ENCODE measurements around the gene CLEC18C.
"Not testable (repeated sequence)": the region's sequence is repeated elsewhere in the genome, so short reads cannot be mapped to it uniquely, and the experiment has no call there.

Gene CLEC18C

DNA sequence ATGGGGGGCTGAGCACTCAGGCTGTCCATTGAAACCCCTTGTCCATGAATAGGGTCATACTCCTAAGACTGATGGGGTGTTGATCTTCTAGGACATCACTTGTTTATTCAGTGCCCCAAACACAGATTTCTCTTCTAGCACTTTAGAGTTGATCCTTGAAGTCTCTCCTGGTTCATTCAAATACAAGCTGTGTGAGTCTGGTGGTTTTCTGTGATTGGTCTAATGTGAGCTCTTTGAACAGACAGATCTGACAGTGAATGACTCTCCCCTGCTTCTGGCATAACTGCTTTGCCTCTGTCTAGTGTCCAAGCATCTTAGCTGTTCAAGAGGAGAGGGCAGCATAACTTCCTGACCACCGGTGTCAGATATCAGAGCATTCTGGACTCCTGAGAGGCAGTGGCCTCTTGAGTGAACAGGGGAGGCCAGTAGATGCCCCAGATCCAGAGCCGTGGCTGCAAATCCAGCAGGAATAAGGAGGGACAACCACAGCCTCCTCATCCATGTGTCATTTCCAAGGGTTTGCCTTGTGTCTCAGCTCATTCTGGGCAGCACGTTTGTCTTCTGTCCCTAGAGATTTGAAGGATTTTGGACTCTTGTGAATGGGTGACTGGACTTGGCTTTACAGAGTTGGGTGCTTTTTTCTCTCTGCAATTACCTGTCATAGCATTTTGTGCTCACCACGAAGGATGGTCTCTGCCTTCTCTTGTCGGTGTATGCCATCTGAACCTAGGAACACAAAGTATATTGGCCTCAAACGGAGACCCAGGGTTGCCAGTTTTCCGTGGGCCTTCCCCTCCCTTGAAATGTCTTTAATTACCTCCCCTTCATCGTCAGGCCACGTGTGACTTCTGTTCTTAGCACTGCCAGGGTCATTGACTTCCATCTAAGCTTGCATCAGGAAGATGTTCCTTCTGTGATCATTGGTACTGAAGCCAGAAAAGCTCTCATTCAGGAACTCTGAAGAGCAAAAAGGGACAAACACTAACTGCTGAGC, 13.9 kb upstream of the CLEC18C start:
- no peak for DNase-seq

DNA sequence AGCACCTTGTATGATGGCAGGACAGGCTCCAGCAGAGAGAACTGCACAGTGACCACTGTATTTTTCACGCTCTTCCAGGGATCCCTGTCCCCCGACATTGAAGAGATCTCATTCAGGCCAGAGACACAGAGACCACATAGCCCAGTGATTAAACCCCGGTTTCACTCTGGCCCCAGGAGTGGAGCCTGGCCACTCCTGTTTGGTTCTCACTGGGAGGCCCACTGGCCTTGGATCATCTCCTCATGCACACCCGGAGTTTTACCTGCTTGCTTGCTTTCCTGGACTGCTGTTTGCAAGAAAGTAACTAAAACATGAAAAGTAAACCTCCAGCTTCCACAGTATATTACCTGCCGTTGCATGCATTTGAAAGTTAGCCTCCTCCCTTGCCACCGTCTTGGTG, 13.2 kb upstream of the CLEC18C start:
- no peak for DNase-seq

GRCh38 chr16:70160821-70161220, 12.8 kb upstream of the CLEC18C start:
- no peak for DNase-seq

- DNase-seq, result no peak
Measured at GRCh38 chr16:70161350-70161749, 12.2 kb upstream of the CLEC18C start.

DNA sequence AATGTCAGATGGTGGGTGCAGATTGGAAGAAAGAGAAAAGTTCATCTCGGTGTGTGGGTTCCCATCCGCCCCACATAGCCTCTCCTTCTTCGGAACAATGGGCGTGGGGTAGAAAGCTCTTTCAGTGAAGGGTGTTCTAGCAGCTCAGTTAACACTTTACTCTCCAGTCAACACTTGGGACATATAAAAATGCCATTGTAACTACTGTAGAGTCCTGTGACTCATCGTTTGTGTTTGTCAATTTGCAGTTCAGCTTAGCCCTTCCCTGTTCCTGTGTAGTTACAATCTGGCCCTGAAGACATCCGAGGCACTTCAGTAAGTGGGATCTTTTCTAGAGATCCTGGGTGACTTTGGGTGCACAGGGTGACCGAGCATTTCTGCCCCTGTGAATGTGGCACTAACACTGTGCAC, 11.5 kb upstream of the CLEC18C start:
- no peak for DNase-seq

GRCh38 chr16:70163596-70163995, 10.0 kb upstream of the CLEC18C start:
- DNase-seq, result peak; percentile 15

GRCh38 chr16:70166688-70167087, 6.9 kb upstream of the CLEC18C start:
- not testable (repeated sequence) for DNase-seq

GRCh38 chr16:70173916-70174315, 329 bp downstream of the CLEC18C start:
- DNase-seq, result not testable (repeated sequence)

GRCh38 chr16:70174387-70174932, 873 bp downstream of the CLEC18C start:
- DNase-seq, result not testable (repeated sequence)

- not testable (repeated sequence) for DNase-seq
Measured at GRCh38 chr16:70187858-70188607, 14.4 kb downstream of the CLEC18C start.

- DNase-seq, result not testable (repeated sequence)
Measured at GRCh38 chr16:70188608-70188915, 15.0 kb downstream of the CLEC18C start.

DNA sequence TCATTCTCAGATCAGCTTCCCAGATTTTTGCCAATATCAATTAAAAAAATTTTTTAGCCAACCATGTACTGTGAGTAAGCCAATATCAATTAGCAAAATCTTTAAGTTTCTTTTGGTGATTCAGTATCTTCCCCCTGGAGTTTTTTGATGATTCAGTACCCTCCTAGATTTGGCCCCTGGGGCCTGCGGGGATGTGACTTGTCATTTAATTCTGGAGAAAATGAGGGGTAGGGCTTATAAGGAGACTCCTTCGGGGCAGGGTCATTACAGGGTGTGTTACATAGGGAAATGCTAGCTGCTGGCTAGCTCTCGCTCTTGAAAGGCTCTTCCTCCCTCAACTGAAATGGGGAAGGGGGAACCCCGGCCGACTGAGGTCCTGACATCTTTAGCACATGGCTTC, 17.0 kb downstream of the CLEC18C start:
- not testable (repeated sequence) for DNase-seq

GRCh38 chr16:70196683-70197300, 23.2 kb downstream of the CLEC18C start:
- DNase-seq, result not testable (repeated sequence)

- not testable (repeated sequence) for DNase-seq
Measured at GRCh38 chr16:70197611-70198010, 24.0 kb downstream of the CLEC18C start.

DNA sequence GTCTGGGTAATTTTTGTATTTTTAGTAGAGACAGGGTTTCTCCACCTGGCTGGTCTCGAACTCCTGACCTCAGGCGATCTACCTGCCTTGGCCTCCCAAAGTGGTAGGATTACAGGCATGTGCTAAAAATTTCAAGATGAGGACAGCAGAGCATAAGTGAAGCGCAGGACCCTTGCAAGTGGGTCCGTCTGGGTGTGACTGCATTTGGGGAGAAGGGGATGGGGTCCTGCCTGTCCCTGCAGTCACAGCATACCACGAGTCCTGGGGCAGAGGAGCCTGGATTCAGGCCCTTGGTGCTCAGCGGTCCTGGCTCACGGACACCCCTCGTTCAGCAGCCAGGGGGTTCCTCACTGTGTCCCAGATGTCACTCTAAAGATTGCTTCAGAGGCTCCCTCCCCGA, 24.6 kb downstream of the CLEC18C start:
- not testable (repeated sequence) for DNase-seq

DNA sequence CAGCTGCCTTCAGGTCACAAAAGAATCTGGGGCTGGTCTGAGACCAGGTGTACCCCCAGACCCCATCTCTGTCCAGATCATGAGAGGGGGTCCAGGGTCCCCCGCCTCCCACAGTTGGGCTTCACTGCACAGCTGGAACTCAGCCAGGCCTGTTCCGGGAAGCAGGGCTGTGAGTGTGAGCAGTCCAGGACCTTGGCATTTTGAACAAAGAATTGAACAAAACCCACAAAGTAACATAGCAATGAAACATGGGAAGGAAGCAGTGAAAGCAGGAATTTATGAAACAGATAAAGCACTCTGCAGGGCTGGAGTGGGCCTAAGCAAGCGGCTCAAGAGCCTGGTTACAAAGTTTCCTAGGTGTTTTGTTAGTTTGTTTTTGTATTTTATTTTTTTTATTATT, 25.1 kb downstream of the CLEC18C start:
- not testable (repeated sequence) for DNase-seq

GRCh38 chr16:70199170-70199569, 25.6 kb downstream of the CLEC18C start:
- DNase-seq, result not testable (repeated sequence)

GRCh38 chr16:70200063-70200462, 26.5 kb downstream of the CLEC18C start:
- not testable (repeated sequence) for DNase-seq

- DNase-seq, result not testable (repeated sequence)
Measured at GRCh38 chr16:70203508-70203907, 29.9 kb downstream of the CLEC18C start.

- DNase-seq, result not testable (repeated sequence)
Measured at GRCh38 chr16:70204010-70204409, 30.4 kb downstream of the CLEC18C start.

DNA sequence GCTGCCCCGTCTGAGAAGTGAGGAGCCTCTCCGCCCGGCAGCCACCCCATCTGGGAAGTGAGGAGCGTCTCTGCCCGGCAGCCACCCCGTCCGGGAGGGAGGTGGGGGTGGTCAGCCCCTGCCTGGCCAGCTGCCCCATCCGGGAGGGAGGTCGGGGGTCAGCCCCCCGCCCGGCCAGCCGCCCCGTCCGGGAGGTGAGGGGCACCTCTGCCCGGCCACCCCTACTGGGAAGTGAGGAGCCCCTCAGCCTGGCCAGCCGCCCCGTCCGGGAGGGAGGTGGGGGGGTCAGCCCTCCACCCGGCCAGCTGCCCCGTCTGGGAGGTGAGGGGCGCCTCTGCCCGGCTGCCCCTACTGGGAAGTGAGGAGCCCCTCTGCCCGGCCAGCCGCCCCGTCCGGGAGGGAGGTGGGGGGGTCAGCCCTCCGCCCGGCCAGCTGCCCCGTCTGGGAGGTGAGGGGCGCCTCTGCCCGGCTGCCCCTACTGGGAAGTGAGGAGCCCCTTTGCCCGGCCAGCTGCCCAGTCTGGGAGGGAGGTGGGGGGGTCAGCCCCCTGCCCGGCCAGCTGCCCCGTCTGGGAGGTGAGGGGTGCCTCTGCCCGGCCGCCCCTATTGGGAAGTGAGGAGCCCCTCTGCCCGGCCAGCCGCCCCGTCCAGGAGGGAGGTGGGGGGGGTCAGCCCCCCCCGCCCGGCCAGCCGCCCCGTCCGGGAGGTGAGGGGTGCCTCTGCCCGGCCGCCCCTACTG, 31.2 kb downstream of the CLEC18C start:
- not testable (repeated sequence) for DNase-seq

DNA sequence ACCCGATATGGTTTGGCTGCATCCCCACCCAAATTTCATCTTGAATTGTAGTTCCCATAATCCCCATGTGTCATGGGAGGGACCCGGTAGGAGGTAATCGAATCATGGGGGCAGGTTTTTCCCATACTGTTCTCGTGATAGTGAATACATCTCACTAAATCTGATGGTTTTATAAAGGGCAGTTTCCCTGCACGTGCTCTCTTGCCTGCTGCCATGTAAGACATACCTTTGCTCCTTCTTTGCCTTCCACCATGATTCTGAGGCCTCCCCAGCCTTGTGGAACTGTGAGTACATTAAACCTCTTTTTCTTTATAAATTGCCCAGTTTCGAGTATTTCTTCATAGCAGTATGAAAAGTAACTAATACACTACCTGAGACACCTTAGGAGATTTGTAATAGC, 32.8 kb downstream of the CLEC18C start:
- DNase-seq, result not testable (repeated sequence)
